Measurements from ENCODE around the gene LZTR1. TPM values are rescaled to one million over a fixed set of nuclear protein-coding genes. Genes with fewer than 3 reads are reported as not detected.

Gene LZTR1
- total and polyA plus RNA-seq, 2 of the 4 experiments (the other 2 are of a cell fraction): 22.8 to 41.3 TPM

- no peak overlapping the region for H2AFZ ChIP-seq (replicated peaks; ENCODE audit: low read length, poor library complexity)
- H3K18ac ChIP-seq (ENCODE audit: low read depth, low read length): no peak overlapping the region
- 88% methylated on average over 8 of the region's 13 CpGs; no CpG with 5 or more reads in 1 of the 2 experiments for WGBS, 2 experiments (ENCODE audit: extremely low coverage in 2 of 2, insufficient read length in 1 of 2)
- no peak overlapping the region for H4K8ac ChIP-seq (ENCODE audit: low read depth in 2 of 2, low read length in 2 of 2)
- in situ Hi-C loops (cut with MboI; ENCODE audit: low sequenced_read_pairs) (no loop called here), intact Hi-C loops (cut with micrococcal nuclease) (loop anchor here (10.0 kb wide), 2 partner anchors 65 to 145 kb away; no protein-coding TSS in a partner anchor), dilution Hi-C loops (cut with HindIII; ENCODE audit: low sequenced_read_pairs, unreplicated experiment) (no loop called here)
- peaks cover 31 to 97% of the 10 kb centered on the region in 2 experiments for H3K79me1 ChIP-seq (ENCODE audit: low read depth in 1 of 2, low read length in 2 of 2)
- H3K56ac ChIP-seq (ENCODE audit: extremely low read depth, insufficient read depth, low read length): no peak overlapping the region
- H2BK120ac ChIP-seq (ENCODE audit: low read depth, low read length): no peak overlapping the region
- no peak for TF ChIP-seq SMC3 (IDR thresholded peaks at IDR 0.05; ENCODE audit: low read depth, low read length)
- no peak for TF ChIP-seq CHD1 (IDR thresholded peaks at IDR 0.05; ENCODE audit: low read depth, low read length)
- no peak for TF ChIP-seq RCOR1 (IDR thresholded peaks at IDR 0.05; ENCODE audit: insufficient replicate concordance, low read length)
- TF ChIP-seq MXI1 (IDR thresholded peaks at IDR 0.05; ENCODE audit: borderline replicate concordance, low read depth, low read length): no peak
- POLR2A ChIA-PET (ENCODE audit: unreplicated experiment): no interaction called here
- no peak overlapping the region for H4K5ac ChIP-seq (ENCODE audit: low read depth, low read length)
- no peaks in the 10 kb centered on the region for H3K9me3 ChIP-seq (ENCODE audit: control insufficient read depth, insufficient read depth, low read length)
- no TSS peak for BruUV-seq (replicated peaks)
- H2BK15ac ChIP-seq (ENCODE audit: low read depth, low read length): no peak overlapping the region
- H2BK5ac ChIP-seq (ENCODE audit: low read depth, low read length, poor library complexity, severe bottlenecking): no peak overlapping the region
- no peak overlapping the region for H4K91ac ChIP-seq (ENCODE audit: insufficient read depth, low read depth, low read length)
- no peak overlapping the region for H3K23ac ChIP-seq (ENCODE audit: low read depth, low read length)
- H3K27me3 ChIP-seq (ENCODE audit: control insufficient read depth, insufficient read depth, low read length): no peaks in the 10 kb centered on the region
- peaks cover 84% of the 10 kb centered on the region for H4K20me1 ChIP-seq (ENCODE audit: insufficient read depth, low read length)
- DNase-seq (no peak), ATAC-seq (ENCODE audit: low read depth) (no peak)
- no peak overlapping the region for H2BK20ac ChIP-seq (ENCODE audit: low read depth, low read length)
- peaks cover 39% of the 10 kb centered on the region for H3K36me3 ChIP-seq (ENCODE audit: control insufficient read depth, insufficient read depth, low read length)
- no peak overlapping the region for H3K4me3 ChIP-seq (ENCODE audit: insufficient read depth, low read depth, low read length)
- no peak overlapping the region for H3K14ac ChIP-seq (replicated peaks; ENCODE audit: low read depth, low read length)
- H3K4me1 ChIP-seq (ENCODE audit: control insufficient read depth, insufficient read depth, low read length): peaks cover 6% of the 10 kb centered on the region
- H3K9me1 ChIP-seq (ENCODE audit: insufficient read depth, low read length): peaks cover 34% of the 10 kb centered on the region
- H3K9ac ChIP-seq (ENCODE audit: low read depth, low read length): no peak overlapping the region
- H3K27ac ChIP-seq (ENCODE audit: insufficient read depth, low read length): no peak overlapping the region
- H2AK9ac ChIP-seq (replicated peaks; ENCODE audit: low read depth, low read length, poor library complexity): no peak overlapping the region
- H2AK5ac ChIP-seq (ENCODE audit: low read depth, low read length): no peak overlapping the region
- CTCF ChIA-PET: no interaction called here
- no peak overlapping the region for H3K4ac ChIP-seq (ENCODE audit: low read depth, low read length)
- H3K4me2 ChIP-seq (ENCODE audit: low read depth, low read length): no peak overlapping the region
Observed at GRCh38 chr22:20949698-20950183, 32.4 kb upstream of the LZTR1 start.
